Thyroid gland (tissue), 4 donors: ENCODE measurements around the gene CEP85. TPM values are rescaled to one million over a fixed set of nuclear protein-coding genes. Genes with fewer than 3 reads are reported as not detected.

Experiments
- DNase-seq, 2 donors: peaks; one replicate each; pipeline ENCODE4 v3.0.0-alpha.2; 2019
- H3K27ac ChIP-seq, 3 donors: fragments of 200-600 bp; sonication (generic); 1 replicate in 2 of 3; 2 replicates in 1 of 3; pipeline ENCODE4 v1.5.1; 2016 to 2019; ENCODE audit warnings: mild to moderate bottlenecking in 1 of 3, moderate library complexity in 1 of 3
- H3K27me3 ChIP-seq: fragments of 200-600 bp; sonication (generic); one replicate; pipeline ENCODE4 v1.5.1; 2019
- H3K36me3 ChIP-seq, 2 donors: fragments of 200-600 bp; sonication (generic); one replicate each; pipeline ENCODE4 v1.5.1; 2016 to 2019
- H3K4me1 ChIP-seq, 2 donors: fragments of 200-600 bp; sonication (generic); one replicate each; pipeline ENCODE4 v1.5.1; 2017 to 2019
- H3K4me3 ChIP-seq, 3 donors: fragments of 200-600 bp; sonication (generic); replicated peaks in 1 of 3; 1 replicate in 2 of 3; 2 replicates in 1 of 3; pipeline ENCODE4 v1.5.1; 2016; ENCODE audit warnings: mild to moderate bottlenecking in 1 of 3
- H3K9me3 ChIP-seq: fragments of 200-600 bp; sonication (generic); one replicate; pipeline ENCODE4 v1.5.1; 2017
- POLR2A ChIP-seq, 2 donors: fragments of 450-650 bp; IDR thresholded peaks; one replicate each; pipeline ENCODE4 v1.6.1; 2017; ENCODE audit warnings: antibody characterized with exemption in 2 of 2, mild to moderate bottlenecking in 2 of 2, moderate library complexity in 1 of 2
- whole genome bisulfite sequencing, 2 donors: methylation state at CpG; one replicate each; pipeline ENCODE4 v1.1.5; 2017; 5-methylcytosine and 5-hydroxymethylcytosine counted together
- intact Hi-C: fragments of 100-400 bp; cut with DNase I; formaldehyde crosslinking; loops from one replicate; pipeline ENCODE4 v1.15.1; 2023
- total RNA-seq, 4 donors: library from RNA; depleted of rRNA; stranded (reverse); fragments of >200 nt; gene quantifications; one replicate each; pipeline ENCODE4 v1.2.3, GENCODE V29; 2016
- TF ChIP-seq, protein P1 (sequence below), 6 experiments: fragments of 200-600 bp in 3 of 6; fragments of 450-650 bp in 3 of 6; sonication (generic) in 3 of 6; IDR thresholded peaks; one replicate each; pipeline ENCODE4 v1.5.1; 2016 to 2019; ENCODE audit warnings: antibody characterized with exemption in 6 of 6, mild to moderate bottlenecking in 2 of 6, inconsistent platforms in 1 of 6, moderate library complexity in 1 of 6

Gene CEP85
- total RNA-seq, 4 donors from 2014 or later = 16.0 to 27.0 (median 17.0) TPM

DNA sequence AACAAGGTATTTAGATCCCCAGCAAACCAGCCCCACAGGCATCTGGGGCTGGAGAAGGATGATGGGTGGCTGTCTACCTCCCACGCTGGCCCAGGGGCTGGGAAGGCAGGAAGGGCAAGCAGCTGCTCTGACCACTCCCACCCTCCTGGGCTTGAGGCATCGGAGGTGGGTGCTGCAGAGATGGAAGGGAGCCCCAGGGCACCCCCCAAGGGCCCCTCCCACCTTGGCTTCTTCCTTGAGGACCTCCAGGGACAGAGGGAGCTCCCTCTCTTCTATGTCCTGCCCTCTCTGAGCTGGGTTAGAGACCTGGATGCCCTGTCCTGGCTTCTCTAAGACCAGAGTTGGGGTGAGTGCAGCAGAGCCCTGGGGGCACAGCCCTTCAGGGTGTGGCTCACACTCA is 86.9 kb downstream of the CEP85 start:
- no peak for DNase-seq
- Histone ChIP-seq H3K9me3 (no peaks in the 10 kb centered on the region), H3K27ac (no peak overlapping the region), H3K36me3 (no peaks in the 10 kb centered on the region), H3K4me1 (peaks cover 0 to 8% of the 10 kb centered on the region in 2 donors), H3K27me3 (no peaks in the 10 kb centered on the region), H3K4me3 (no peak overlapping the region)
- WGBS, 2 donors = 60 to 64% methylated on average over 1 to 2 of the region's 2 CpGs
- TF ChIP-seq POLR2A (IDR thresholded peaks at IDR 0.05) = no peak
- TF ChIP-seq, protein P1, sequence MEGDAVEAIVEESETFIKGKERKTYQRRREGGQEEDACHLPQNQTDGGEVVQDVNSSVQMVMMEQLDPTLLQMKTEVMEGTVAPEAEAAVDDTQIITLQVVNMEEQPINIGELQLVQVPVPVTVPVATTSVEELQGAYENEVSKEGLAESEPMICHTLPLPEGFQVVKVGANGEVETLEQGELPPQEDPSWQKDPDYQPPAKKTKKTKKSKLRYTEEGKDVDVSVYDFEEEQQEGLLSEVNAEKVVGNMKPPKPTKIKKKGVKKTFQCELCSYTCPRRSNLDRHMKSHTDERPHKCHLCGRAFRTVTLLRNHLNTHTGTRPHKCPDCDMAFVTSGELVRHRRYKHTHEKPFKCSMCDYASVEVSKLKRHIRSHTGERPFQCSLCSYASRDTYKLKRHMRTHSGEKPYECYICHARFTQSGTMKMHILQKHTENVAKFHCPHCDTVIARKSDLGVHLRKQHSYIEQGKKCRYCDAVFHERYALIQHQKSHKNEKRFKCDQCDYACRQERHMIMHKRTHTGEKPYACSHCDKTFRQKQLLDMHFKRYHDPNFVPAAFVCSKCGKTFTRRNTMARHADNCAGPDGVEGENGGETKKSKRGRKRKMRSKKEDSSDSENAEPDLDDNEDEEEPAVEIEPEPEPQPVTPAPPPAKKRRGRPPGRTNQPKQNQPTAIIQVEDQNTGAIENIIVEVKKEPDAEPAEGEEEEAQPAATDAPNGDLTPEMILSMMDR (IDR thresholded peaks at IDR 0.05) = no peak
- intact Hi-C loops = loop anchor here (5.0 kb wide), 1 partner anchor 44 kb away; no protein-coding TSS in a partner anchor

DNA sequence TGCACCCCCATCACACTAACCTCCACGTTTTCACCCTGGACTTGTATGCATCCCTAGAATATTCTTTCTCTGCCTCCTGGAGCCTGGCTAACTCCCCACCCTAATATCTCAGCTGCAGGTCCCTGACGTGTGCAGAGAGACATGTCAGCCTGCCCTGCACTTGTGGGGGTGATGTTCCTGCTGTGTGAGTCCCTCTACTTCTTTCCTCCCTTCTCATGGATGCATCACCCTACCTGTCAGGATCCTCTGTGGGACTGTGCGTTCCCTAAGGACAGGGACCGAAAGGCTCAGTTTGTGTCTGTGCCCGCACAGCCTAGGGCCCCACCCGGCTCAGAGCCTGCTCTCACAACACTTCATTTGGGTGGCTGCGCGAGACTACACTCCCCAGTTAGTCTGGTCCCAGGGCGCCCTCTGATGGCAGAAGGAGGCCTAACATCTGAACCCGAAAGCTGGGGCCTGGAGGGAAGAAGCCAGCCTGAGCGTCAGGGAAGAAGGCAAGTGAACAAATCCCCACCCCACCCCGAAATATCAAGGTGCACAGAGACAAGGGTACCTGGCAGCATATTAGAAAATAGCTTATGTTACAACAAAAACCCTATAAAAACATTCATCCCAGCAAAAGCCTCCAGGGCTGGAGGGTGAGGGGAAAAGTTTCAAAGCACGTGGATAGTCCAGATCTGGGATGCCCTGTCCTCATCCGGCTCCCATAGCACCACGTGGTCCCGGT is 87.5 kb downstream of the CEP85 start:
- WGBS, 2 donors = 17% methylated on average over 16 of the region's 16 CpGs
- H3K4me3 ChIP-seq = no peak overlapping the region
- no peak overlapping the region for H3K27ac ChIP-seq
- peak; percentile 89 to 93 for DNase-seq
- no peaks in the 10 kb centered on the region for H3K9me3 ChIP-seq
- intact Hi-C loops = loop anchor here (5.0 kb wide), 1 partner anchor 44 kb away; no protein-coding TSS in a partner anchor
- peaks cover 0 to 8% of the 10 kb centered on the region in 2 donors for H3K4me1 ChIP-seq
- no peaks in the 10 kb centered on the region for H3K27me3 ChIP-seq
- no peak for TF ChIP-seq POLR2A (IDR thresholded peaks at IDR 0.05)
- TF ChIP-seq, protein P1 (IDR thresholded peaks at IDR 0.05) = peak; percentile 69 to 94 (median 90)
- no peaks in the 10 kb centered on the region for H3K36me3 ChIP-seq

DNA sequence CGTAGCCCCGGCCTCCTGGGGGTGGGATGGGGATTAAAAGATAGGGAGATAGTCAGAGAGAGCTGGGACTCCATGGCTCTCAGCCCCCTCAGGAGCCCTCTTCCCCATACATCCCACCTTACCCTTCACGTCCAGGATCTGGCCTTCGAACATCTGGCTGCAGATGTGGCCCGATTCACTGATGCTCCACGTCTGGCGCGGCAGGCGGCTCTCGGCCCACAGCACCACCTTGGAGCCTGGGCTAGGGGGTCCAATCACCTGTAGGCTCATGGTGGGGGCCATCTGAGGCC is 88.0 kb downstream of the CEP85 start:
- TF ChIP-seq, protein P1 (IDR thresholded peaks at IDR 0.05) = no peak
- TF ChIP-seq POLR2A (IDR thresholded peaks at IDR 0.05) = no peak
- Histone ChIP-seq H3K9me3 (no peaks in the 10 kb centered on the region), H3K4me3 (no peak overlapping the region), H3K4me1 (peaks cover 0 to 8% of the 10 kb centered on the region in 2 donors), H3K36me3 (no peaks in the 10 kb centered on the region), H3K27ac (no peak overlapping the region), H3K27me3 (no peaks in the 10 kb centered on the region)
- no peak for DNase-seq
- whole genome bisulfite sequencing, 2 donors = 67 to 72% methylated on average over 6 to 10 of the region's 10 CpGs
- intact Hi-C loops = loop anchor here (5.0 kb wide), 1 partner anchor 45 kb away; no protein-coding TSS in a partner anchor

DNA sequence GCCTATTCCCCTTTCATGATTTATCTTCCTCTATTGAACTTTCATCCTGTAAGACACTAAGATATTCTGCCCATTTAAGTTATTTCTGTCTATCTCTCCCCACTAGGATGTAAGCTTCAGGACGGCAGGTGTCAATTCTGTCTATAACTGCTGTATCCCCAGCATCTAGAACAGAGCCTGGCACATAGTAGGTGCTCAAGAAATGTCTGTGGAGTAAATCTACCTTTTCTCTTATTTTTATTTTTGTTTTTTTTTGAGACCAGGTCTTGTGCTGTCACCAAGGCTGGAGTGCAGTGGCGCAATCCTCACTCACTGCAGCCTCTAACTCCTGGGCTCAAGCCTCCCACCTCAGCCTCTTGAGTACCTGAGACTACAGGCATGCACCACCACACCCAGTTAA is 89.4 kb downstream of the CEP85 start:
- H3K4me3 ChIP-seq = no peak overlapping the region
- DNase-seq = no peak
- H3K27ac ChIP-seq = no peak overlapping the region
- H3K36me3 ChIP-seq = no peaks in the 10 kb centered on the region
- H3K27me3 ChIP-seq = no peaks in the 10 kb centered on the region
- TF ChIP-seq POLR2A (IDR thresholded peaks at IDR 0.05) = no peak
- TF ChIP-seq, protein P1 (IDR thresholded peaks at IDR 0.05) = no peak
- WGBS, 2 donors = 95 to 96% methylated on average over 2 of the region's 2 CpGs
- peaks cover 0 to 8% of the 10 kb centered on the region in 2 donors for H3K4me1 ChIP-seq
- no peaks in the 10 kb centered on the region for H3K9me3 ChIP-seq
- intact Hi-C loops = loop anchor here (5.0 kb wide), 1 partner anchor 46 kb away; no protein-coding TSS in a partner anchor

DNA sequence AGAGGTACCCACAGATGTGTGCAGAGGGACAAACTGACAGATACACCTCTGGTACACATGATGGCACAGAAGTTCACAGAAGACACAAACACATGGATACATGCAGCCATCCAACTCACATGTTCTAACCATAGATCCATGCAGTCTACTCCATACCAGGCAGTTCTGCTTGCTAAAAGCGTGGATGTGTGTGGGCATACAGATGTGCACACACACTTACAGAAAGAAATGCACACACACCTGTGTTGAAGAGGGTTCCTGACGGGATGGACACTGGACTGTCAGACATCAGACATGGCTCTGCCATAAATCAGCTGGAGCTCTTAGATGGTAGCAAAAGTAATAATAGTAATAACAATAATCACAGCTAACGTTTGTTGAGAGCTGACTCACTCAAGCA is 90.5 kb downstream of the CEP85 start:
- H3K27ac ChIP-seq = no peak overlapping the region
- H3K36me3 ChIP-seq = no peaks in the 10 kb centered on the region
- H3K4me3 ChIP-seq = no peak overlapping the region
- H3K27me3 ChIP-seq = no peaks in the 10 kb centered on the region
- H3K4me1 ChIP-seq = peaks cover 0 to 8% of the 10 kb centered on the region in 2 donors
- H3K9me3 ChIP-seq = no peaks in the 10 kb centered on the region
- intact Hi-C loops = loop anchor here (5.0 kb wide), 1 partner anchor 47 kb away; no protein-coding TSS in a partner anchor
- no peak for DNase-seq
- no peak for TF ChIP-seq POLR2A (IDR thresholded peaks at IDR 0.05)
- WGBS, 2 donors = 83 to 86% methylated on average over 3 of the region's 3 CpGs
